Endothelial cell of umbilical vein (primary cell): ENCODE results near the gene FMNL3.

Experiments
- EZH2 ChIP-seq: IDR thresholded peaks from 2 replicates; pipeline ENCODE4 v1.6.1; 2012; ENCODE audit warnings: borderline replicate concordance, low read depth, mild to moderate bottlenecking, moderate library complexity, low read length, inconsistent platforms; ENCODE audit not compliant: severe bottlenecking
- POLR2A ChIP-seq: IDR thresholded peaks from 2 replicates; pipeline ENCODE4 v1.6.1; 2012; ENCODE audit warnings: low read depth, mild to moderate bottlenecking, control low read depth, low read length
- TF ChIP-seq, protein P1 (sequence below), 2 donors: IDR thresholded peaks; 1 replicate in 1 of 2; 2 replicates in 1 of 2; pipeline ENCODE4 v1.5.1; 2011; ENCODE audit warnings: low read length in 2 of 2, mild to moderate bottlenecking in 2 of 2, moderate library complexity in 2 of 2, control low read depth in 1 of 2, inconsistent platforms in 1 of 2, low read depth in 1 of 2; ENCODE audit not compliant: insufficient read depth in 1 of 2; ENCODE audit errors: extremely low read depth in 1 of 2
- TF ChIP-seq, protein P2 (sequence below): IDR thresholded peaks from 2 replicates; pipeline ENCODE4 v1.6.1; 2011; ENCODE audit not compliant: insufficient read depth, insufficient read length

DNA sequence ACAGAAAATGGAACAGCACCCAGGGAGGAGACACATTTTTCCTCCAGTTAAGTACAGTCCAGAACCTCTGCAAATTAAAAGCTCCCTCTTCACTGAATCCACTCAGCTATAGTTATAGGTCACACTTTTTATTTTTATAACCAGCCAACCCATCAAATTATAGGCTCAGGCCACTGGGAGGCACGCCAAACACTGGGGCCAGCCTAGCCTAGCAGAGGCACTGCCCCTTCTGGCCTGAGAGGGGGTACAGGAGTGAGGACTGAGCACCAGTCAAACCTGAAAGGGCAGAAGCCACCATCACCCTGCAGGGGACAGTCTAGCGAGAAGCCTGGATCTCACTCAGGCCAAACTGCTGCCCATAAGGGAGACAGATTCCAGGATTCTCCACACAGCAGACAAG, 19.3 kb downstream of the FMNL3 start:
- TF ChIP-seq, protein P1, sequence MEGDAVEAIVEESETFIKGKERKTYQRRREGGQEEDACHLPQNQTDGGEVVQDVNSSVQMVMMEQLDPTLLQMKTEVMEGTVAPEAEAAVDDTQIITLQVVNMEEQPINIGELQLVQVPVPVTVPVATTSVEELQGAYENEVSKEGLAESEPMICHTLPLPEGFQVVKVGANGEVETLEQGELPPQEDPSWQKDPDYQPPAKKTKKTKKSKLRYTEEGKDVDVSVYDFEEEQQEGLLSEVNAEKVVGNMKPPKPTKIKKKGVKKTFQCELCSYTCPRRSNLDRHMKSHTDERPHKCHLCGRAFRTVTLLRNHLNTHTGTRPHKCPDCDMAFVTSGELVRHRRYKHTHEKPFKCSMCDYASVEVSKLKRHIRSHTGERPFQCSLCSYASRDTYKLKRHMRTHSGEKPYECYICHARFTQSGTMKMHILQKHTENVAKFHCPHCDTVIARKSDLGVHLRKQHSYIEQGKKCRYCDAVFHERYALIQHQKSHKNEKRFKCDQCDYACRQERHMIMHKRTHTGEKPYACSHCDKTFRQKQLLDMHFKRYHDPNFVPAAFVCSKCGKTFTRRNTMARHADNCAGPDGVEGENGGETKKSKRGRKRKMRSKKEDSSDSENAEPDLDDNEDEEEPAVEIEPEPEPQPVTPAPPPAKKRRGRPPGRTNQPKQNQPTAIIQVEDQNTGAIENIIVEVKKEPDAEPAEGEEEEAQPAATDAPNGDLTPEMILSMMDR (IDR thresholded peaks at IDR 0.05; ENCODE audit: extremely low read depth in 1 of 2, insufficient read depth in 1 of 2, low read depth in 1 of 2, low read length in 2 of 2), result no peak
- no peak for TF ChIP-seq EZH2
- TF ChIP-seq POLR2A, result no peak
- TF ChIP-seq, protein P2, sequence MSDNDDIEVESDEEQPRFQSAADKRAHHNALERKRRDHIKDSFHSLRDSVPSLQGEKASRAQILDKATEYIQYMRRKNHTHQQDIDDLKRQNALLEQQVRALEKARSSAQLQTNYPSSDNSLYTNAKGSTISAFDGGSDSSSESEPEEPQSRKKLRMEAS, result no peak
